ENCODE measurements around the gene LRP2.
"Not testable (repeated sequence)": the region's sequence is repeated elsewhere in the genome, so short reads cannot be mapped to it uniquely, and the experiment has no call there.

Gene LRP2

DNA sequence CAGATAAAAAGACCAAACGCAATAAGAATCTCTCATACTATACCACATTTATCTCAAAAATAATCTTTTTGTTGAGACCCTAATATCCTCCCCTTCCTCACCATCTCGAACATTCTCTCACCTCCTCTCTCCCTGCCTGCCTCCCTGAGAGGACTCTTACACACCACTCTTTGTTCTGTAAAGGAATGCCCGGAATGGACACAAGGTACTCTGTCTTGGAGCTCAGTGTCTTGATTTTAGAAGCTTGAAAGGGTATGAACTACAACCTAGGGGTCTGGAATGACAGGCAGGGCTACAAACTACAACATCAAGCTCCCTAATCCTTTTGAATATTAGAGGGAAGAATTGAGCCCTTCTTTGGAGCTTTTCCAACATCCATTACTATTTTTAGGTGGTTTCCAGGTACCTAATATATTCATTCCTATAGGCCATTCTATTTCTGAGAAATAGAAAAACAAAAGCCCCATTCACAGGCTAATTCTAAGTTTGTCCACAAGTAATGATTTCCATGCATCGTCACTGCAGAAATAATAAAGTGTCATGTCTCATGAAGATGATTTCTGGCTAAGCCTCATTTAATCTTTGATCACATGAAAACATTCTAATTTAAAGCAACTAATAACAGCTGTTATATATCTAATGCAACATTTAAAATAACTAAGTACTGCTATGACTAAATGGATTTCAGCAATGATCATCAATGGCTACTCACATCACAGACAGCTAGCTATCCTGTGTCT lies 60.6 kb downstream of the LRP2 start:
- DNase-seq (ENCODE audit: extremely low read depth in 1 of 2, low read depth in 1 of 2), result no peak

DNA sequence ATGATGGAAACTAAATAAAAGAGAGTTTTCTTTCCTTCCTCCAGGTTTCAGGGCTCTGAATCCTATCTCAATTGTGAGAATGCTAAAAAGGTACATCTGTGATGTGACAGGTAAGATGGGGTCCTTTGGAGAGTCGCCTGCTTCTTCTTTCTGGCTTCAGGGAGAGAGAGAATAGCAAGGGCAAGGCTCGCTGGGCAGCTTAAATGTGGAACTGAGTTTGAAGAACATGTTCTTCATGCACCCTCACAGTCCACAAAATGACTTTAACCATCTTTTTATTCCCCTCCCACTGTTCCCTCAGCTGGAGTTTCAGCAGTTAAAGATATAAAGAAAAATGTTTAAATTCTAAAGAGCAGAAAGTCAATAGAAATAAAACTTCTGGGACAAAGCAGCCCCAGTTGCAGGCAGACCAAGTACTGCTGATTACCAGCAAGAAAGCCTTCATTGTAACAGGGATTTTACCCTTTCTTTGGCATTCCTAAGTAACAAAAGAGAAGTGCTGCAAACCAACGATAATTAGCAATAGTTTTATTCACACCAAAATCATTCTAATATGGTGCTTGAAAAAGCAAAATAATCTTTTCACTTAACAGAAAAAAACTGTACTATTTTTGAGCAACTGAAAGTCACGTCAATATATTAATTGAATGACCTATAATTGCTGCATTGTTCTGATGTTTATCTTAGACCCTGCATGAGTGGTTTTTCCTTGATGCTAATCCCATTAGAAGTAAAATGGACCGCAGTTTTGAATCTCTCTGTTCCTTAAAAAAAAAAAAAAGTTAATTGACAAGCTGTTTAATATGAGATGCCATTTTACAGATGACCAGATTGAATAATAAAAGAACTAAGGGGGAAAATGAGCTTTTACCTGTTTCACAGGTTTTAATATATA lies 61.5 kb downstream of the LRP2 start:
- no peak for DNase-seq (ENCODE audit: extremely low read depth in 1 of 2, low read depth in 1 of 2)

DNA sequence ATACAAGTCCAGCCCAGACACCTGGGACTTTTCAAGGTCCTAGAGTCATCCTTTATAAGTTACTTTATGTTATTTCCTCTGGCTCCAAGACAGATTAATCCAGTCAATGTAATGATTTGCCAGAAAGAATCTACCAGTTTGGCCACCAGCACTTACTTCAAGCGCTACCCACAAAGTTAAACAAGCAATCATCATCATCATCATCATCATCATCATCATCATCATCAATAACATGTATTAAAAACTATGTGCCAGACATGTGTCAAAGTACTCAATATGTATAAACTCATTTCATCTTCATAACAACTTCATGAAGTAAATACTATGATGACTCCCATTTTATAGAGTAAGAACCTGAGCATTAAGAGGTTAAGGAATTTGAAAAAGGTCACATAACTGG lies 64.3 kb downstream of the LRP2 start:
- DNase-seq (ENCODE audit: extremely low read depth in 1 of 2, low read depth in 1 of 2), result no peak

DNA sequence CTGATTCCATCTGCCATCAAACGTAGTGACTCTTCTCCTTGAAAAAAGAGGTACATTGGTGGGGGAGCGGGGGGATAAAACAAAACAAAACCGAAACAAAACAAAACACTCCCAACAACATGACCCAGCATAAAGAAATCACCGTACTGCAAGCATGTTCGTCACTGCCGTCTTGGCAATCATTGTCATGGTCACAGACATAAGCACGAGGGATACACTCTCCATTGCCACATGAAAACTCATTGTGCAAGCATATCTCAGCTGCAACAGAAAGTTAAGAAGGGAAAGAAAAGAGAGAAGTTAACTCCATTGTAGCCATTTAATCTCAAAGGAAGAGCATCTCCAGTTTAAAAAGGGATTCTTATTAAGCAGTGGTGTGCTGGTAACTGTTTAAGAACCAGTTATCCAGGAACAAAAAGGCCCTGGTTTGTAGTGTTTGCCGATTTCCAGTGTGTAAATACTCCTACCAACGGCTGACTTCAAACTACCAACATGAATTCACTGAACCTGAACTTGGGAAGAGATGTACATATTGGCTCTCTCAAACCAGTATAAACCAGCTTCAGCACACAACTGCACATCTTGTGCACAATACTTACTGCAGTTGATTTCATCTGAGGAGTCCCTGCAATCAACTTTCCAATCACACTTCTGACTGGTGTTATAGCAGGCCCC lies 68.2 kb downstream of the LRP2 start:
- no peak for DNase-seq (ENCODE audit: extremely low read depth in 1 of 2, low read depth in 1 of 2)

DNA sequence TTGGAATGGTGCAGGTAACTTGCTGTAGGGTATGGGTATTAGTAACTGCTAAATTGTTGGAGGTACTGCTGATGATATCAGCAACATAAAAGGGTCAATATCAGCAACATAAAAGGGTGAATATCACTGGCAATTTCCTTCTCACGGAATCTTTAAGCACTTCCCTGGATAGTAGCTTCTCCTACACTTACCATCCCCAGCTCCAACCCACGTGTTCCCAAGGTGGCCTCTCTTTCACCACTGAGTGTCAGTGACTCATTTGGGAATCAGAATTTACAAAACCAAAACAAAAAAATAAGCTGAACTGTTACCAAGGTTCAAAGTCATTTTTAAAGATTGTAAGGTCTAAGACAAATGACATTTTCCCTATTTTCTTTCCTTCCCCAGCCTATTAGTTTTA lies 70.8 kb downstream of the LRP2 start:
- no peak for DNase-seq (ENCODE audit: extremely low read depth in 1 of 2, low read depth in 1 of 2)

DNA sequence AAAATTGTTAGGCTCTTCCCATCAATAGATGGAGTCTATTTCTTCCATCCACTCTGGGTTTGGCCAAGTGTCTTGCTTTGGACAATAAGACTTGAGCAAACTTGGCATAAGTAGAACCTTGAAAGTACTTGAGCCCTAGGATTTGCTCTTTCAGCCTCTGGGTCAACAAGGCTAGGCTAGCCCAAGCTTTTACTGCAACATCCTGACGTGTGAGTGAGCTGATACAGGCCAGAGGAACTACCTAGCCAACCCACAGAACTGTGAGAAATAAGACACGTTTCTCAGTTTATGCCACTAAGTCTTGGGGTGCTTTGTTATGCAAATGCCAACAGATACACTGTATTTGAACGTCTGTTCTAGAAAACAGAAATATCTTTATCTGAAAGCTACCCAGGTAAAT lies 71.9 kb downstream of the LRP2 start:
- no peak for DNase-seq (ENCODE audit: extremely low read depth in 1 of 2, low read depth in 1 of 2)

DNA sequence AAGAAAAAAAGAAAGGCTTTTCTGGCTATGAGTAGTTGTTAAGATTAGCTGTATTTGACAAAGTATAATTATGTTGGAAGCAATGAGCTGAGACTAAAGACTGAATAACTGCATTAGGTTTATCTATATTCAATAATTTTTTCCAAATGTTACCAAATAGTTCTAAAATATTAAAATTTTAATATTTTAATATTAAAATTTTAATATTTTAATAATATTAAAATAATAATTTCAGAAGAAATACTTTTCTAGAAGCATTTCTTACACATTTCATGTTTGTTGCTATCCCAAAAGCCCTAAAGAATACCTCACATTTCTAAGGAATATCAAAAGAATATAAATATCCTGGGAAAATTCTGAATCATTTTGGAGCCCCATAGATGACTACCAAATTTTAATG lies 74.7 kb downstream of the LRP2 start:
- no peak for DNase-seq (ENCODE audit: extremely low read depth in 1 of 2, low read depth in 1 of 2)

DNA sequence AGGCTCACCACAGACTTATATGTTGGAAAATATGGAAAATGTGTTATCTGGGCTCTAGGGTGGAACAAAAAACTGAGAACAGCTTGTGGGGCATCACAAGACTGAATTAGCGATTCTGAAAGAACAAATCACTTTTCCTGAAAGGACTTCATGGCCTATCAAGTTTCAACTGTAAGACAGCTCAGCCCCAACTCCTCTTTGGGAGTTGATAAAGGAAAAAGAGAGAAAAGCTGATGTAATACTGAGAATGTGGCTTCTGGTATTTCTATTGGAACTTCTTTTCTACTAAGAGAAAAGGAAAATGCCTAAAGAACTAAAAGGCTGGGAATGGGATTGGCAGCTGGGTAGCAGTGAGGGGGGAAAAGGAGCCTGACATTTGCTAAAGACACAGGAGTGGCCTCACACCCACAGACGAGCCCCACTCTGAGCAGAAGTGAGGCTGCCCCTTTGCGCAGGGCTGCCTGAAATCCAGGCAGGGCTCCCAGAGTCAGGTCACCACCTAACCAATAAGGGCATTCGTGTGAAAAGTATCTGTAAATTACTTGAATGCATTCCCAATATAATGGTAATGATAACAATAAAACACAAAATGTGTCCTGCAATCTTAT lies 75.6 kb downstream of the LRP2 start:
- no peak for DNase-seq (ENCODE audit: extremely low read depth in 1 of 2, low read depth in 1 of 2)

DNA sequence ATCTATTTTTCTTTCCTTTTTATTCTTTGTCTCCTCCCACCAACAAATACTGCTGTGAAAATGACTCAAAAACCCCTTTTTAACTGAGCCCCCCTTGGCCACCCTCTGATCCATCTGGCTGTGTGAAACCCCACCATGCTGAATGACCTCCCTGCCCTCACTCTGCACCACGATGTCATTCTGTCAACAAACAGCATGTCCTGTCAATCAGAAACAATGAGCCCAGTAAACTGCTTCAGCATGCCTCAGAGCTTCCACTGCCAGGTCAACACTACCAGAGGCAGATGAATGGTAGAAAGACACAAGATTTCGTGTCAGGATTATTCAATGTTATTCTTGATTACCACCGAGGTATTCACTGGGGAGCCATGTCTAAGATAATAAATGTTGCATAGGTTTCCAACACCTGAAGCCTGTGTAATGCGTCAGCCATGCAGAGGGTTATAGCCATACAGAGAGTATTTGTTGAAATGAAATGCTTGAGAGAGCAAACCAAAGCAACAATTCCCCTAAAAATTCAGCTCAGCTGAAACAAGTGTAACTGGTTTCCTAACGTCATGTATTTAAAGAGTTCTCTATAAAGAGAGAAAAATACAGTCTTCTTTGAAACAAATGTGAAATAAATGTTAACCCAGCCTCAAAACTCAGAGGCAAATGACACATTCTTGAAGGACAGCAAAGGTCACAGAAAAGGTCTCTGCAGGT lies 76.7 kb downstream of the LRP2 start:
- DNase-seq (ENCODE audit: extremely low read depth in 1 of 2, low read depth in 1 of 2), result no peak

DNA sequence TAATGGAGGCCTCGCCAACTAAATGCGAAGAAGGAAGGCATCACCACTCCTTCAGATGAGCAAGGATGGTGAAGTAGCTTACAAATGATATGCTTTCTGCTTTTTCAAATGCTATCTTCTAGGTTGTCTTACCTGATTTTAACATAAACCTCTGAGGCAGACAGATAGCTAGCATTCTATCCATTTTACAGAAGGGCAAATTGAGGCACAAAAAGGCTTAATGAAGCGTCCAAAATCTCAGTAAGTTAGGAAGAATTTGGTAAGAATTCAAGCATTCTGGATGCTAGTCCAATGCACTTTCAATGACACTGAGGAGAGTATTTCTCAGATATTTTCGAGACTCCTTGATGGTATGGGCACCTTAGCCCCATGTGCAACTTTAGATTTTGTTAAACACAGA lies 81.8 kb downstream of the LRP2 start:
- DNase-seq (ENCODE audit: extremely low read depth in 1 of 2, low read depth in 1 of 2), result no peak

DNA sequence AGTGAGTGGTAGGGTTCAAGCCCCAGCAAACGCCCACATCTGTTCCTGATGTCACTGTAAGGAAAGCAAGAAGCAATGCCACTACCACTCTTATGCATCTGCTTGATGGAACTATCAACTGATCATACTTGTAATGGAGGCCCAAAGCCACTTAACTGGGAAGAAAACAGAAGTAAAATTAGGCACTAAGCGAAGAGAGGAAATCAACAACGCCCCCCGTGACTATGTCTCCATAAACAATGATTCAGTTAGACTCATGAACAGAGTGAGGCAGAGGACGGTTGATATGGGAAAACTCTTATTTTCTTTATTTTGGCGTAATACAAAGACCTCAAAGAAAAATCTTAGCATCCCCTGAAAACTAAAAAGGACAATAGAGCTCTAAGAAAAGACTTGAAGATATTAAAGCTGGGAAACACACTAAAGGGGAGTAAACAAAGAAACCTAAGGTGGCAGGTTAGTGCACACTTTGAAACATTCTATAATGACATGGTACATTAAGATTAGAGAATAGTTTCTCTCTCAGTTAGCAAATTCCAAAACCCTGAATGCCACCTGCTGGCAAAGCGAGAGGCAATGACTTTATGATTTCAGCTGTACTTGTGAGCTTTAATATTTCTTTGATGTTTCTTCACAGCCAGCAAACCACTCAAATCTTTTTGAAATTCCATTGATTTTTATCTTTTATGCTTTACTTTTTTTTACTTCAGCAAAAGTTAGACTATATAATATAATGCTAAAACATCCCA lies 86.5 kb downstream of the LRP2 start:
- DNase-seq (ENCODE audit: extremely low read depth in 1 of 2, low read depth in 1 of 2), result no peak

DNA sequence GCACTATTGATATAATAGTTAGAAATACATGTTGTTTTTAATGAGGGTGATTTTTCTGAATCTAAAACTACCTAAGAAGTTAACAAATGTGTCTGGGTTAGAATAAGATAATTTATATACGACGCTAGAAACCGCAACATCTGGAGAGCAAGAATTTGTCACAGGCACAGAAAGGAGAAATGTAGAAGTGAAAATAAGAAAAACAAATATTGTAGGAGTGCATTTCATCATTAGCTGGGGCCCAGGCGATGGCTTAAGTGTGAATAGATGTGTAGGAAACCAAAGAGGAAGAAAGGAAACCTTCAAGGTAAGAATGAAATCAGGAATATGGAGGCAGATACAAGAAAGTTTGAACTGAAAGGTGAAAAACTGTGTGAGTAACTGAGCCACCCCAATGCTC lies 90.3 kb downstream of the LRP2 start:
- no peak for DNase-seq (ENCODE audit: extremely low read depth in 1 of 2, low read depth in 1 of 2)

DNA sequence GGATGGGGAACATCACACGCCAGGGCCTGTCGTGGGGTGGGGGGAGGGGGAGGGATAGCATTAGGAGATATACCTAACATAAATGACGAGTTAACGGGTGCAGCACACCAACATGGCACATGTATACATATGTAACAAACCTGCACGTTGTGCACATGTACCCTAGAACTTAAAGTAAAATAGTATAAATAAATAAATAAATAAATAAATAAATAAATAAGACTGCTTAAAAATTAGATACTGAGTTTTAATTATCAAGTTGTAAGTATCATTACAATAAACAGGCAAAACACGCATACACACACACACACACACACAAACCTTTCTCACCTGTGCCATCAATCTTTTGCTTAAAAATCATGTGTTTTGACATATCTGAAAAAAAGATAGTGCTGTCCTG lies 91.8 kb downstream of the LRP2 start:
- DNase-seq (ENCODE audit: extremely low read depth in 1 of 2, low read depth in 1 of 2), result not testable (repeated sequence)

DNA sequence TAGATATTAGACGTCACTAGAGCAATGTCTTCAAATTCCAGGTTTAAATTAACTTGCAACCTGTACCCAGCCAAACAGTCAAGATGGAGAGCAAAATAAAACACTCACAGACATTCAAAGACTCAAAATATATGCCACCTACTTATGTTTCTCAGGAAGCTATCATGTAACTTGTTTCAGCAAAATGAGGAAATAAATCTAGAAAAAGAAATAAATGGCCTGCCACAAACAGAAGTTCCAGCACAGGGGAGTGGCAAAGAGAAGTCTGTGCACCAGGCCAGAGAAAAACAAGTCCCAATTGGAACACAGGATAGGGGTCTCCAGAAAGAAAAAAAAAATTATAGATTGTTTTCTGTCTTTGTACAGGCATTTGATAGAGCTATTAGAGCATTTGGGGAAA lies 96.7 kb downstream of the LRP2 start:
- no peak for DNase-seq (ENCODE audit: extremely low read depth in 1 of 2, low read depth in 1 of 2)

DNA sequence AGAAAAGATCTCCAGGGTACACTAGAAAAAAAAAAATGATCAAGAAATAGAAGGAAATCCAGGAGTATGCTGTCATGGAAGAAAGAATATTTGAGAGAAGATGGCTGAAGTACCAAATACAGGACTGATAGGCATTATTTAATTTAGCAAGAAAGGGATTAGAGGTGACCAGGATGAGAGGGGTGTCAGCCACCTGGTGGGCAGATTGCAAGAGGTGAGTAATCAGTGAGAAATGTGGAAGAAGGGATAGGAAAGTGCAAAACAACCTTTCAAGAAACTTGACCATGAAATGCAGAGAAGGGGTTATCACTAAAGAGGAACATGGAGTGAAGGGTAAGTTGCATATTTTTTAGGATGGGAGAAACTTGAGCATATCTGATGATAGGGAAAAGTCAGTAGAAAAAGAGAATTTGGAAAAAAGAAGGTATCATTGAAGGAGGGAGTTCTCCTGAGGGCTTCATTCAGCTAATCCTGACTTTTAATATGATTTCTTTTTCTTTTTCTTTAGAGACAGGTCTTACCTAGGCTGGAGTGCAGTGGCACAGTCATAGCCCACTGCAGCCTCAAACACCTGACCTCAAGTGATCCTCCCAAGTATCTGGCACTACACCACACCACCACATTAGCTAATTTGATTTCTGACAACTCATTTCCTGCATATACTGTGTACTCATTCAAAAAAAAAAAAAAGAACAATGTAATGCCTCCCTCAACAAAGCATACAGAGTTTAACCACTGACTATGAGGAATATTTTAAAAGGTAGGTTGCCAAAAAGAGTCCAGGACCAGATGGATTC lies 101.3 kb downstream of the LRP2 start:
- DNase-seq (ENCODE audit: extremely low read depth in 1 of 2, low read depth in 1 of 2), result no peak

DNA sequence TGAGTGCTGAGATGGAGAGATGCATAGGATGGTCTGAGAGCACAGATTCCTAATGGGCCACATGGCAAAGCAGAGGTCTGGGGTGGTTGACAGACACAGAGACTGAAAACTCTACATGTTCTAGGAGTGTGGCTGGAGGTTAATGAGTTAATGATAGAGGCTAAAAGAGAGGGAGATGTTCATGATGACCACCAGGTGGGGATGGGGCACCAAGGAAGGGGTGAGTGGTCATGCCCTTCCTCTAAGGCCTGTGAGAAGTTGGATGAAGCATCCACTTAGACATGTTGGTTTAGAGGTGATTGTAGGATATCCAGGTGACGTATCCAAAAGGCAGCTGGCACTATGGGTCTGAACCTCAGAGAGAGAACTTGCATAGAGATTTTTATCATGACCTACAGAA lies 102.1 kb downstream of the LRP2 start:
- no peak for DNase-seq (ENCODE audit: extremely low read depth in 1 of 2, low read depth in 1 of 2)

DNA sequence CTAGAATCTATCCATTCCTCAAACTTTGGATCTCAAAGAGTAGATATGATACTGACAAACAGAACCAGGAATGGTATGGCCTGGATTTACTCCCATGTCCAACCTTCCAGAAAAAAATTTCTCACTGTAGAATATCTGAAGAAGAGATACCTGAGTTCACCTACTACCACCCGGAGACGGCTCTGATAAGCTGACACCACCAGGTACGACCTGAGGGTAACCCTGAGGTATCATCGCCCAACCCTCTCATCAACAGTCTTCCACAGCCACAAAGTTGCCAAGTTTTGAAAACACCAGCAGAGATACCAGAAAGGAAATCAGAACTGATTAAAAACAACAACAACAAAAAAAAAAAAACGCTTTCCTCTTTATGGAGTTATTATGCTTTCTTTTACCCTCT lies 102.9 kb downstream of the LRP2 start:
- DNase-seq (ENCODE audit: extremely low read depth in 1 of 2, low read depth in 1 of 2), result no peak

DNA sequence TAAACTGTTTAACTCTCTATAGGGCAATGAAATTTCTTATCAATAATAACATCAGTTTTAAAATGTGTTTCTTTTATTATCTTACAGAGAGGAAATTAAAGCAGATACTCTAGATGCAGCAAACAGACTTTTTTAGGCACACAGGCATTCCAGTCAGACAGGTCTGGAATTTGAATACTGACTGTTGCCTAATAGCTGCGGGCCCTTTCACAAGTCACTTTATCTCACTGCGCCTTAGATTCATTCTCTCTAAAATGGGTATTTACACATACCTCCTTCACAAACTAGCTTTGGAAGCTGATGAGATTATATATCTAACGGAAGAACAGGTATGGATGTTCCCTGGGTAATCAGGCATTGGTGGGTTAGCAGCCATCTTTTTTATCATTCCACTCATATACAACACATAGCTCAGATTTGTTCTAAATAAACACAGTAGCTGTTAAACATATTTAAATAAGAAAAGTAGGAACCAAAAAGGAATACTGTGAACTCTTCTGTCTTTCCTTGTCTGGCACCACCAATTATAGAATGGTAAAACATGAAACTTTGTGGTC lies 104.2 kb downstream of the LRP2 start:
- DNase-seq (ENCODE audit: extremely low read depth in 1 of 2, low read depth in 1 of 2), result no peak

DNA sequence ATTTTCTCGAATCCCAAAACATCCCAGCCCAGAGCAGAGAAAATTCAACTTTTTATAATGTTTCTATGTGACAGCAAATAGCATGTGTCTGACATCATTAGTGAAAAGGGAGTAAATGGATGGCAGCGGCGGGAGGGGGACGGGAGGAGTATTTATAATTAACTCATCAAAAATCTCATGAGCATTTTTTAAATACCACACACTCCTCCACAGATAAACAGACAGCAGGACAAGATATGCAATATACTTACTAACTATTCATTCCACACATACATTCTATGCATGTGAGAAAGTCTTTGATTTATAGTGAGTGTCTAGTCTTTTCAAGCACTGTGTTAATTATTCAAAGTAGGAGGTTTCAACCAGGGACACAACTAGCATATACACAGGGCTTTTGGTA lies 107.6 kb downstream of the LRP2 start:
- no peak for DNase-seq (ENCODE audit: extremely low read depth in 1 of 2, low read depth in 1 of 2)

Measured in stimulated activated CD8-positive, alpha-beta memory T cell treated with anti-CD3 and anti-CD28 coated beads, Interleukin-7, amount 100 ng/mL, for 48 hours (primary cell).